ENCODE results near the gene SRRM1.
"Not testable (repeated sequence)": the region's sequence is repeated elsewhere in the genome, so short reads cannot be mapped to it uniquely, and the experiment has no call there.

The SRRM1 gene

GRCh38 chr1:24720152-24720551, 77.0 kb downstream of the SRRM1 start:
- in situ Hi-C loops (cut with HindIII; ENCODE audit: low pct_unique_long_range_greater_than_20kb, low sequenced_read_pairs) = no loop called here
- TF ChIP-seq JUND (IDR thresholded peaks at IDR 0.05; ENCODE audit: low read depth) = no peak
- no peak for DNase-seq (ENCODE audit: low read depth in 1 of 2, low spot score in 1 of 2)

- in situ Hi-C loops (cut with HindIII; ENCODE audit: low pct_unique_long_range_greater_than_20kb, low sequenced_read_pairs) = no loop called here
- no peak for TF ChIP-seq JUND (IDR thresholded peaks at IDR 0.05; ENCODE audit: low read depth)
These were observed 78.4 kb downstream of the SRRM1 start for GRCh38 chr1:24721533-24721932.

GRCh38 chr1:24722073-24723035, 79.3 kb downstream of the SRRM1 start:
- DNase-seq (ENCODE audit: low read depth in 1 of 2, low spot score in 1 of 2); in situ Hi-C loops (cut with HindIII; ENCODE audit: low pct_unique_long_range_greater_than_20kb, low sequenced_read_pairs): not testable (repeated sequence)

More at GRCh38 chr1:24721533-24721932, 78.4 kb downstream of the SRRM1 start:
- no peak for DNase-seq (ENCODE audit: low read depth in 1 of 2, low spot score in 1 of 2)
